ENCODE data around the gene ATP8A2. TPM values are rescaled to one million over a fixed set of nuclear protein-coding genes. Genes with fewer than 3 reads are reported as not detected.

Gene ATP8A2
- total RNA-seq, 1 experiment from 2014 or later: not detected

DNA sequence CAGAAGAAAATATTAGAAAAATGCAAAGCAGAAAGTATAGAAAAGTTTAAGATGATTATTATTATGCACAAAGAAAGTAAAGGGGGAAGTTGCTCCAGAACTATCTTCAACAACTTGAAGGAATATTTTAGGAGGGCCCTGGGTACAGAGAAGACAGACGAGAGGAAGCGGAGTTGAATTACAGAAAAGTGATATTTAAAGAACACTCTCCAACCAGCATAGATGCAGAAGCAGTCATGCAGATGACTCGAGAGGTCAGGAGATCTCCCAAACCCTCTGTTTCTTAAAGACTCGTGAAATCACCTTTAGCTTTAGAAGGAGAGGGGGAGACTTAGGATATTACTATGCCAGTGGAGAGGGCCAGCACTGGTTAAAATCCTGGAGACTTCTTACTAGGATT, 688.6 kb downstream of the ATP8A2 start:
- TF ChIP-seq TCF7L2 (IDR thresholded peaks at IDR 0.05; ENCODE audit: low read depth, low read length): no peak
- TF ChIP-seq, protein P1, sequence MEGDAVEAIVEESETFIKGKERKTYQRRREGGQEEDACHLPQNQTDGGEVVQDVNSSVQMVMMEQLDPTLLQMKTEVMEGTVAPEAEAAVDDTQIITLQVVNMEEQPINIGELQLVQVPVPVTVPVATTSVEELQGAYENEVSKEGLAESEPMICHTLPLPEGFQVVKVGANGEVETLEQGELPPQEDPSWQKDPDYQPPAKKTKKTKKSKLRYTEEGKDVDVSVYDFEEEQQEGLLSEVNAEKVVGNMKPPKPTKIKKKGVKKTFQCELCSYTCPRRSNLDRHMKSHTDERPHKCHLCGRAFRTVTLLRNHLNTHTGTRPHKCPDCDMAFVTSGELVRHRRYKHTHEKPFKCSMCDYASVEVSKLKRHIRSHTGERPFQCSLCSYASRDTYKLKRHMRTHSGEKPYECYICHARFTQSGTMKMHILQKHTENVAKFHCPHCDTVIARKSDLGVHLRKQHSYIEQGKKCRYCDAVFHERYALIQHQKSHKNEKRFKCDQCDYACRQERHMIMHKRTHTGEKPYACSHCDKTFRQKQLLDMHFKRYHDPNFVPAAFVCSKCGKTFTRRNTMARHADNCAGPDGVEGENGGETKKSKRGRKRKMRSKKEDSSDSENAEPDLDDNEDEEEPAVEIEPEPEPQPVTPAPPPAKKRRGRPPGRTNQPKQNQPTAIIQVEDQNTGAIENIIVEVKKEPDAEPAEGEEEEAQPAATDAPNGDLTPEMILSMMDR (IDR thresholded peaks at IDR 0.05): no peak
- no peaks in the 10 kb centered on the region for H3K9me3 ChIP-seq (ENCODE audit: control insufficient read depth, insufficient read depth, low read depth, low read length)
- no peak for DNase-seq (ENCODE audit: low read depth, low spot score)
- intact Hi-C loops (cut with micrococcal nuclease; ENCODE audit: unreplicated experiment): loop anchor here (10.0 kb wide), 1 partner anchor 306 kb away; no protein-coding TSS in a partner anchor
- in situ Hi-C loops (cut with HindIII; ENCODE audit: low pct_unique_long_range_greater_than_20kb, low sequenced_read_pairs): no loop called here
- H3K36me3 ChIP-seq (ENCODE audit: control insufficient read depth, insufficient read depth, low read length): no peaks in the 10 kb centered on the region
- H3K4me1 ChIP-seq (ENCODE audit: control insufficient read depth, insufficient read depth, low read length): no peaks in the 10 kb centered on the region
- H3K27ac ChIP-seq (ENCODE audit: low read length): no peak overlapping the region
- CTCF ChIA-PET: no interaction called here
- POLR2A ChIA-PET: no interaction called here
- no peaks in the 10 kb centered on the region; the same call in 1 of the 2 replicates for H3K27me3 ChIP-seq (ENCODE audit: control insufficient read depth, insufficient read depth, low read length)
- BruUV-seq (replicated peaks): no TSS peak
- no peak overlapping the region for H3K4me3 ChIP-seq (ENCODE audit: low read depth in 2 of 2, low read length in 2 of 2)
- no peak for ATAC-seq

DNA sequence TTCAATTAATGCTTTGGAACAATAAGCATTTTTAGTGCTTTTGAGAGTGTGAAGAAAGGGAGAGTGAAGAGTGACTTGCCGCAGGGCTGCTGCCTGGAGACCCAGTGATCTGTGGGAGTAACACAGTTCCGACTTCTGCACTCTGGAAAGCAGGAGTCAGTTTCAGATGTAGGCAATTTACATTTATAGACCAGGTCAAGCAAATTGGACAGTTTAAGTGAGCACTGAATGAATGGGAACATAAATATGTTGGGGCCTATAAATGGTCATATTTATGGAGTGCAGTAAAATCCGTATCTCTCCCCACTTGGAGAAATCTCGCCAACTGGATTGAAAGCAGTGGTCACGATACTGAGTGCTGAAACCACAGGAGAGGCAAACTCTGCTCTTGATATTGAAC, 689.5 kb downstream of the ATP8A2 start:
- Histone ChIP-seq H3K9me3 (ENCODE audit: control insufficient read depth, insufficient read depth, low read depth, low read length) (no peaks in the 10 kb centered on the region), H3K27ac (ENCODE audit: low read length) (no peak overlapping the region), H3K36me3 (ENCODE audit: control insufficient read depth, insufficient read depth, low read length) (no peaks in the 10 kb centered on the region), H3K4me3 (ENCODE audit: low read depth in 2 of 2, low read length in 2 of 2) (no peak overlapping the region), H3K4me1 (ENCODE audit: control insufficient read depth, insufficient read depth, low read length) (no peaks in the 10 kb centered on the region), H3K27me3 (ENCODE audit: control insufficient read depth, insufficient read depth, low read length) (no peaks in the 10 kb centered on the region; the same call in 1 of the 2 replicates)
- no TSS peak for BruUV-seq (replicated peaks)
- TF ChIP-seq POLR2AphosphoS5 (IDR thresholded peaks at IDR 0.05; ENCODE audit: low read depth, low read length): no peak
- ATAC-seq: no peak
- no peak for DNase-seq (ENCODE audit: low read depth, low spot score)
- ChIA-PET POLR2A (no interaction called here), CTCF (no interaction called here)
- intact Hi-C loops (cut with micrococcal nuclease; ENCODE audit: unreplicated experiment) (loop anchor here (10.0 kb wide), 1 partner anchor 306 kb away; no protein-coding TSS in a partner anchor), in situ Hi-C loops (cut with HindIII; ENCODE audit: low pct_unique_long_range_greater_than_20kb, low sequenced_read_pairs) (no loop called here)

DNA sequence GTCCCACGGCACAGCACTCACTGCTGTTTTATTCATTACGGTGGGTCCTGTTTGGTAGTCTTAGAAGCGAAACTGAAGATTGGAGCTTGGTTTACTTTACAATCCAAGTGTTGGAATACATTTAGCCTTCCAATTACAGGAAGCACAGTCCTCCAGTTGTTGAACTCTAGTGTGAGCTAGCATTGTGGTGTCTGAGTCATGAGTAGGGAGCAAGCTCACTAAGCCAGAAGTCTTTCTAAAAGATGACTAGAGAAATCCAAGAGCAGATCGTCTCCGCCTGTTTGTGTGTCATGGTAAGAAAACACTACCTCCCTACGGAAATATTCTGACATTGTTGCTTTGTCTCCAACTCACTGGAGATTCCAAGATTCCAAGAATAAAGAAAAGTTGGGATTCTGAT, 690.2 kb downstream of the ATP8A2 start:
- DNase-seq (ENCODE audit: low read depth, low spot score) (no peak), ATAC-seq (no peak)
- Histone ChIP-seq H3K4me1 (ENCODE audit: control insufficient read depth, insufficient read depth, low read length) (no peaks in the 10 kb centered on the region), H3K27ac (ENCODE audit: low read length) (no peak overlapping the region), H3K36me3 (ENCODE audit: control insufficient read depth, insufficient read depth, low read length) (no peaks in the 10 kb centered on the region), H3K4me3 (ENCODE audit: low read depth in 2 of 2, low read length in 2 of 2) (no peak overlapping the region), H3K9me3 (ENCODE audit: control insufficient read depth, insufficient read depth, low read depth, low read length) (no peaks in the 10 kb centered on the region), H3K27me3 (ENCODE audit: control insufficient read depth, insufficient read depth, low read length) (no peaks in the 10 kb centered on the region; the same call in 1 of the 2 replicates)
- in situ Hi-C loops (cut with HindIII; ENCODE audit: low pct_unique_long_range_greater_than_20kb, low sequenced_read_pairs) (no loop called here), intact Hi-C loops (cut with micrococcal nuclease; ENCODE audit: unreplicated experiment) (loop anchor here (10.0 kb wide), 1 partner anchor 307 kb away; no protein-coding TSS in a partner anchor)
- ChIA-PET POLR2A (no interaction called here), CTCF (interaction anchor here (0.7 kb wide), 1 partner anchor 856 kb away, joined by 3 read pairs; no protein-coding TSS in a partner anchor)
- no TSS peak for BruUV-seq (replicated peaks)
- TF ChIP-seq, protein P2, sequence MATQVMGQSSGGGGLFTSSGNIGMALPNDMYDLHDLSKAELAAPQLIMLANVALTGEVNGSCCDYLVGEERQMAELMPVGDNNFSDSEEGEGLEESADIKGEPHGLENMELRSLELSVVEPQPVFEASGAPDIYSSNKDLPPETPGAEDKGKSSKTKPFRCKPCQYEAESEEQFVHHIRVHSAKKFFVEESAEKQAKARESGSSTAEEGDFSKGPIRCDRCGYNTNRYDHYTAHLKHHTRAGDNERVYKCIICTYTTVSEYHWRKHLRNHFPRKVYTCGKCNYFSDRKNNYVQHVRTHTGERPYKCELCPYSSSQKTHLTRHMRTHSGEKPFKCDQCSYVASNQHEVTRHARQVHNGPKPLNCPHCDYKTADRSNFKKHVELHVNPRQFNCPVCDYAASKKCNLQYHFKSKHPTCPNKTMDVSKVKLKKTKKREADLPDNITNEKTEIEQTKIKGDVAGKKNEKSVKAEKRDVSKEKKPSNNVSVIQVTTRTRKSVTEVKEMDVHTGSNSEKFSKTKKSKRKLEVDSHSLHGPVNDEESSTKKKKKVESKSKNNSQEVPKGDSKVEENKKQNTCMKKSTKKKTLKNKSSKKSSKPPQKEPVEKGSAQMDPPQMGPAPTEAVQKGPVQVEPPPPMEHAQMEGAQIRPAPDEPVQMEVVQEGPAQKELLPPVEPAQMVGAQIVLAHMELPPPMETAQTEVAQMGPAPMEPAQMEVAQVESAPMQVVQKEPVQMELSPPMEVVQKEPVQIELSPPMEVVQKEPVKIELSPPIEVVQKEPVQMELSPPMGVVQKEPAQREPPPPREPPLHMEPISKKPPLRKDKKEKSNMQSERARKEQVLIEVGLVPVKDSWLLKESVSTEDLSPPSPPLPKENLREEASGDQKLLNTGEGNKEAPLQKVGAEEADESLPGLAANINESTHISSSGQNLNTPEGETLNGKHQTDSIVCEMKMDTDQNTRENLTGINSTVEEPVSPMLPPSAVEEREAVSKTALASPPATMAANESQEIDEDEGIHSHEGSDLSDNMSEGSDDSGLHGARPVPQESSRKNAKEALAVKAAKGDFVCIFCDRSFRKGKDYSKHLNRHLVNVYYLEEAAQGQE (IDR thresholded peaks at IDR 0.05; ENCODE audit: insufficient read depth in 1 of 2, low read depth in 2 of 2, low read length in 1 of 2): no peak
- TF ChIP-seq SIN3A (IDR thresholded peaks at IDR 0.05; ENCODE audit: borderline replicate concordance, insufficient read depth, low read depth, low read length): no peak

All from Panc1 (cell line).